ENCODE data around the gene DNMT3A.

DNMT3A gene

DNA sequence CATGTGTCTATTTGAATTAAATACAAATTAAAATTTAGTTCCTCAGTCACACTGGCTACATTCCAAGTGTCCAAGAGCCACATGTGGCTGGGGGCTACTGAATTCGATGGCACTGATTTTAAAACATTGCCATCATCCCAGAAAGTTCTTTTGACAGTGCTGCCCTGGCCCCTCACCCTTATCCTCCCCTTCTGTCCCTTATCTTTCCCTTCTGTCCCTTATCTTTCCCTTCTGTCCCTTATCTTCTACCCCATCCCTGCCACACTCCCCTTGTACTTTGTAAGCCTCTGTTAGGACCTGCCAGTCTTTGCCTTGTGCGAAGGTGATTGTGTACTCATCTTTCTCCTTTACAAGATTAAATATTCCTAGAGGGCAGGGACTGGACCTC is 85.2 kb downstream of the DNMT3A start:
- no peak for DNase-seq (ENCODE audit: low read depth)

GRCh38 chr2:25255745-25256487 is 85.8 kb downstream of the DNMT3A start:
- DNase-seq (ENCODE audit: low read depth): no peak

DNA sequence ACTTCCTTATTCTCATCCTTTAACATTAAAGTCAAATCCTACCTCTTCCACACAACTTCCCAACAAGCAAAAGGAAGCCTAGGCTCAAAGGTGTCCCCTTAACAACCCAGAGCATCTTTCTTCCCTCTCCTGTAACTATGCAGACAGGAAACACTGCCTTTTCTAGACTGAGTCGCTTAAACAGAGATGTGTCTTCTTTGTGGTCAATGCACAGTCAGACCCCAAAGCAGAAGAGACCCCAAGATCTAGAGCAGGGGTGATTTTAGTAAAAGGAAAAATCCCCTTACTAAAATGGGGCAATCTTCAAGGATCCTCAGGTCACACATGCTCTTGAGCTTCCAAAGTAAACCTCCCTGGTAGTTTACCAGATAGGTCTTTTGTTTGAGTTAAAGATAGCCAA is 86.8 kb downstream of the DNMT3A start:
- no peak for DNase-seq (ENCODE audit: low read depth)

DNA sequence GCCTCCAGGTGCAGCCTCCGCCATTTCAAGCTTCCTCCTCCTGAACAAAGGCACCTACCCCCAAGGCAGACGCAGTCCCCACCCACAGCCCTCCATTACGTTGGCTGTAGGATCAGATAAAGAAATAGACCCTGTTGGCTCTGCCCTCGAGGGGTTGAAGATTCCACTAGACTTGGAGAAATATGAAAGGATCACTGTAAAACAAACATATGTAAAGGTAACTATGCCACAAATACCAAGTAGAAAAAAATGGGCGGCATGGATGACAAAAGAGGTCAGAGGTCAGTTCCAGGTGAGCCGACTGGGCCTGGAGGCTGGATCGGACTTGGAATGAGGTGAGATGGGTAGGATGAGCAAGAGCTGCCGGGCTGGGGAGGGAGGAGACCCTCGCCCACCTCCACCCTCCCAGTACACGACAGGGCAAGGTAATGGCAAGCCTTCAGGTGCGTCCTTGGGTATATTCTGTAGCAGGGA is 88.5 kb downstream of the DNMT3A start:
- DNase-seq (ENCODE audit: low read depth): no peak

- peak; percentile 34 for DNase-seq (ENCODE audit: low read depth)
These were observed 89.2 kb downstream of the DNMT3A start for GRCh38 chr2:25252291-25253152.

GRCh38 chr2:25251422-25252273 is 90.1 kb downstream of the DNMT3A start:
- DNase-seq (ENCODE audit: low read depth): peak; percentile 12

DNA sequence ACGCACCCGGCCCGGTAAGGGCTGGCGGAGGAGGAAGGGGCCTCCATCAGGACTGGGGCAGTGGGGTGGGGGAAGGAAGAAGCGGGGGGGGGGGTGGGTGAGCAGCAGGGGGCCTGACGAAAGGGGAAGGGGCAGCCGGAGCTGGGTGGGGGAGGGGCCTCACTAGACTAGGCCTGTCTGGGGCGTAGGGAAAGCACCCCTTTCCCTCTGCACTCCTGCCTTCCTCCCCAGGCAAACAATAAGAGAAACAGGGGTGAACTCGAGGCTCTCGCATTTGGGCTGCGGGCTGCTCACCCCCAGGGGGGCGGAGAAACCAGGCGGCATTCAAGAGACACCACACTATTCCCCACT is 90.7 kb downstream of the DNMT3A start:
- no peak for DNase-seq (ENCODE audit: low read depth)

DNA sequence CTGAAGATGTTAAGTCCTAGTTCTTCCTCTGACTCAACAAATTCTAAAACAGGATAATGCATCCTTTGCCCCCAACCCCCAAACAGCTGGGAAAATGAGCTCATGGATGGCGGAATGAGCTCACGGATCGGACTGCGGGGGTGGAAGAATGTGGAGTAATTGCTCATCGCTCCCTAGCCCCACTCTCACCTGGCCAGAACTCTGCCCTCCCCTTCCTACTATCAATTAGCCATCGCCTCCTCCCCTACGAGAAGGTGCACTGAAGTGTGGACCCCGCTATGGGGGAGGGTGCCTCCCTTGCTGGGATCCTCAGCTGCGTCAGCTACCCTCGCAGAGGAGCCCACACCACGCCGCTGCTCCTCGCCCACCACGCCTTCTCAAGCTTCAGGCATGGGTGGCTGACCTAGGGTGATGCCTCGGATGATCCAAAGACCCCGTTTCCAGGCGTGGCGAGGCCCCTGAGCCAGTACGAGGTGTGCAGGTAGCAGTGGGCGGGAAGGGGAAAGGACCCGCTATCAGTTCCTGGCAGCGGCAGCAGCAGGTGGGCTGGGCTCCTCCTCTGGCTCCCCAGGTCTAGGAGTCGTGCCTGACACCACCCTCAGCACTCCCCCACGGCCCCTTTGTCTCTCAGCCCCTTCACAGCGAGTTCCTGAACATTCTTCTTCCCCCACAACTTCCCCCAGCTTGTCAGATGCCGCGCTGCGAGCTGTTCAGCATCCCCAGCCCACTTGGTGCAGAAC is 91.2 kb downstream of the DNMT3A start:
- DNase-seq (ENCODE audit: low read depth): no peak

- no peak for DNase-seq (ENCODE audit: low read depth)
These were observed 91.9 kb downstream of the DNMT3A start for GRCh38 chr2:25249785-25250184.

GRCh38 chr2:25247792-25248512 is 93.8 kb downstream of the DNMT3A start:
- DNase-seq (ENCODE audit: low read depth): no peak

GRCh38 chr2:25246558-25247290 is 95.0 kb downstream of the DNMT3A start:
- no peak for DNase-seq (ENCODE audit: low read depth)

DNA sequence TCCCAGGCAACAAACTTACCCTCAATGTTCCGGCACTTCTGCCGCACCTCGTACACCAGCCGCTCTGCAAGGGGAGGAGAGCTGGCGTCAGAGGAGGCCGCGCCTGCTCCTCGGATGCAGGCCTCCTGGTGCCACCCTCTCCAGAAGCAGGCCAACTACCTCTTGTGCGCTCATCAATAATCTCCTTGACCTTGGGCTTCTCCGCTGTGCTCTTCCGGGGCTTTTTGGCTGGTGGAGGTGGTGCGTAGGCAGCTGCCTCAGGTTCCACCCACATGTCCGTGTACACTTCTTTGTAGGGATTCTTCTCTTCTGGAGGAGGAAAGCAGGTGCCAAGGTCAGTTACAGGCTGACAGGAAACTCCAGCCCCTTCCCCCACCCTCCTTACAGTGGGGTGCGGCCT is 95.7 kb downstream of the DNMT3A start:
- DNase-seq (ENCODE audit: low read depth): no peak

DNA sequence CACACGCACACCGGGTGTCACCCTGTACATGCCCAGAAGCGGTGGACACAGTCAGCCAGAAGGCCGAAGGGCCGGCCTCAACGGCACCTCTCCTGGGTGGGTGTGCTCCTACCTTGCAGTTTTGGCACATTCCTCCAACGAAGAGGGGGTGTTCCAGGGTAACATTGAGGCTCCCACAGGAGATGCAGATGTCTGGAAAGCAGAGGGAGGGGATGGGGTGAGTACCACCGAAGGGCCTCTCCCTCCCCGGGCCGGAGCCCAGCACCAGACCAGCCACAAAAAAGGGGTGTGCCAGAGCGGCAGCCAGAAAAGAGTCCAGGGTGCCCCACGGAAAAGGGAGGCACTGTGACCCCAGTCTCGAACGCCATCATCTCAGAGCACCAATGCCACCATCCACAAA is 96.6 kb downstream of the DNMT3A start:
- no peak for DNase-seq (ENCODE audit: low read depth)

- DNase-seq (ENCODE audit: low read depth): no peak
These were observed 97.7 kb downstream of the DNMT3A start for GRCh38 chr2:25243995-25244394.

- no peak for DNase-seq (ENCODE audit: low read depth)
These were observed 100.3 kb downstream of the DNMT3A start for GRCh38 chr2:25241452-25241851.

- no peak for DNase-seq (ENCODE audit: low read depth)
These were observed 101.1 kb downstream of the DNMT3A start for GRCh38 chr2:25240636-25241035.

DNA sequence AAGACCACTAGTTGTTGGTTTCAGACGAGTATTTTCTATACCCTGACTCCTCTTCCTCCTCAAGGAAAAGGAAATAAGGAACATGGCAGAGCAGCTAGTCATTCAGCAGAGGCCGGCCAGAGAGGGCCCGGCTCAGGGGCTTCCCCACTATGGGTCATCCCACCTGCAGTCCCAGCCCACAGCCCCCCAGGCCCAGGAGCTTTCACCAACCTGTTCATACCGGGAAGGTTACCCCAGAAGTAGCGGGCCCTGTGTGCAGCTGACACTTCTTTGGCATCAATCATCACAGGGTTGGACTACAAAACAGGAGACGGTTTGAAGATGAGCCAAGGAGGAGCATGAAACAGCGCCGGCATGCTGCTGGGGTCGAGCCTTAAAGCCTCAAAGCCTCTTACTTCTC is 102.8 kb downstream of the DNMT3A start:
- no peak for DNase-seq (ENCODE audit: low read depth)

- DNase-seq (ENCODE audit: low read depth): no peak
These were observed 104.0 kb downstream of the DNMT3A start for GRCh38 chr2:25237764-25238163.

- no peak for DNase-seq (ENCODE audit: low read depth)
These were observed 105.0 kb downstream of the DNMT3A start for GRCh38 chr2:25236736-25237135.

DNA sequence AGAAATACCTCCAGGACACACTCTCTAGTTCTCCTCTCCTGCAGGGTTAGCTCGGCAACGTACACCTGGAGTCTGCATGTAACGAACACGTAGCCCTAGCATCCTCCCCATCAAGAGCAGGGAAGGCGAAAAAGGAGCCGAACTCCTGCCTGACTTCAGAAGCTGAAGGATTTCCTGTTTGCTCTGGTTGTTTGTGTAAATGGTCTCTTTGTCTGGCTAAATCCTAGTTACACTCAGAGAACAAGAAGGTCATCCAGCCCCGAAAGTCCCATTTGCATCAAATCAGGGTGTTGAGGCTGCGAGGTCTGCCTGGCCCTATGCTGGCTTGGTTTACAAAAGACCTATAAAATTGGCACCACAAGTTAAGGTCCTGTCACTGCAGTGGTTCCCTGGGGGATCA is 107.0 kb downstream of the DNMT3A start:
- no peak for DNase-seq (ENCODE audit: low read depth)
